ENCODE results near the gene GOLGA7B.
A peak's percentile ranks its signal among the peaks of the same experiment; 100 is the strongest.

Gene GOLGA7B

DNA sequence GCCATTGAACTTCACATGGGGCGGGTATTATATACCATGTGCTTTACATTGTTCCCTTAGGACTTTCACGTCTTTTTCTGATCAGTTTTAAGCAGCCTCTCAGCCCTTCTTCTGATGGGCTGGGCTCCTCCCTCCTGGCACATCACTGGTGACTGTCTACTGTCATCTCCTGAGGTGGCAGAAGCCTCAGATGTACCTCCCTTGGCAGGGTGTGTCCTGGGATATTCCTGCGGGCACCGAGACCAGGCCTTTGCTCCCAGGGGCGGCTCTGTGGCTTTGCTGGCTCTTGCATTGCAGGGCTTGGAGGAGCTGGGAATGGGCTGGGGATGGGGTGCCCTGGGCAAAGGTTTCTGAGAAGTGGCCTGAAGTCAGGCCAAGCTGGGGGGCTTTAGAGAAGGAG lies 34.6 kb upstream of the GOLGA7B start:
- H3K4me3 ChIP-seq: no peak overlapping the region

DNA sequence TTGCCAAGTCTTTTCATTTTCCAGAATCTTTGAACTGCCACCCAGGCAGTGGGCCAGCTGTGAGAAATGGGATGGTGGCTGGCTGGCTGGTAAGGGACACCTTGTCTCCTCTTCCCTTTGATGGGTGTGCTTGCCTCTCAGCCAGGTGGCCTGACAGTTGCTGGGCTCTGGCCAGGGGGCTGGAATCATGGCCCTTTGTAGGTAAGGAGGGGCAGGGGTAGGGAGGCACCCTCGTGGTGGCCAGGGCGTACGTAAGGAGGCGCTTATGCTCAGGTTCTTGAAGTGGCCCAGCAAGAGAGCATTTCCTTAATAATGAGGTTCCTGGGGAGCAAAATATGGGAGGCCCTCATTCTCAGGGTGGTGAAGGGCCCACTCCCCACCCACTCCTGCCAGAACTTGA lies 33.0 kb upstream of the GOLGA7B start:
- Histone ChIP-seq H3K4me3 (no peak overlapping the region), H3K9ac (no peak overlapping the region), H3K36me3 (no peaks in the 10 kb centered on the region), H3K4me2 (peak overlapping the region in 4 of 11 experiments; percentile 25 to 45 (median 35); a peak in 5 of 22 replicates), H3K27me3 (no peaks in the 10 kb centered on the region), H3K27ac (no peak overlapping the region), H3K4me1 (peaks cover 0 to 8% (median 2%) of the 10 kb centered on the region in 10 experiments; a peak in 6 of 20 replicates), H4K20me1 (no peaks in the 10 kb centered on the region; a peak in 1 of 22 replicates), H3K9me3 (replicated peaks in 1 of 11) (no peaks in the 10 kb centered on the region)
- TF ChIP-seq Cebpa-rat (IDR thresholded peaks at IDR 0.05): no peak

More for the DNA sequence above, 34.6 kb upstream of the GOLGA7B start:
- H3K36me3 ChIP-seq: no peaks in the 10 kb centered on the region
- peaks cover 0 to 8% (median 2%) of the 10 kb centered on the region in 10 experiments; a peak in 6 of 20 replicates for H3K4me1 ChIP-seq
- H3K27ac ChIP-seq: no peak overlapping the region
- H4K20me1 ChIP-seq: no peaks in the 10 kb centered on the region; a peak in 1 of 22 replicates
- no peak overlapping the region for H3K9ac ChIP-seq
- H3K4me2 ChIP-seq: no peak overlapping the region
- no peak for TF ChIP-seq Cebpa-rat (IDR thresholded peaks at IDR 0.05)
- H3K27me3 ChIP-seq: no peaks in the 10 kb centered on the region
- H3K9me3 ChIP-seq (replicated peaks in 1 of 11): no peaks in the 10 kb centered on the region

DNA sequence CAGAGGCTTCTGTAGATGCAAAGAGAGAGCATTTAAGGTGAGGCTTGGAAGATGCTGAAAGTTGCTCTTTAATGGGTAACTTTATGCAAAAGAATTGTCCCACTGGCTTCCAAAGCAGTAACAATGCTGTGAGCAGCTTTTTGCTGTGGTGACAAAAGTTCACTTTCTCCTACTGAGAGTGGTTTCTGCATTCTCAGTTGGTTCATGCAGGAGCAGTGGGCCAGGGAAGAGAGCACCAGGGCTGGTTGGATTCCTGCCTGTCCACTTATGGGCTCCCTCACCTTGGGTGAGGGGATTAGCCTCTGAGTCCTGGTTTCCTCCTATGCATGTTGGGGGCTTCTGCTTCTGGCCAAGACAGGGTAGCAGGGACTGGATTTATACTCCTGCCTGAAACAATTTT lies 31.1 kb upstream of the GOLGA7B start:
- H3K9ac ChIP-seq: no peak overlapping the region
- H3K36me3 ChIP-seq: no peaks in the 10 kb centered on the region
- no peak overlapping the region for H3K27ac ChIP-seq
- TF ChIP-seq Cebpa-rat (IDR thresholded peaks at IDR 0.05): no peak
- no peak overlapping the region for H3K4me2 ChIP-seq
- no peak overlapping the region for H3K4me3 ChIP-seq
- H3K4me1 ChIP-seq: peaks cover 0 to 8% (median 2%) of the 10 kb centered on the region in 10 experiments; a peak in 6 of 20 replicates
- no peaks in the 10 kb centered on the region for H3K27me3 ChIP-seq
- H4K20me1 ChIP-seq: no peaks in the 10 kb centered on the region; a peak in 1 of 22 replicates
- H3K9me3 ChIP-seq (replicated peaks in 1 of 11): no peaks in the 10 kb centered on the region

DNA sequence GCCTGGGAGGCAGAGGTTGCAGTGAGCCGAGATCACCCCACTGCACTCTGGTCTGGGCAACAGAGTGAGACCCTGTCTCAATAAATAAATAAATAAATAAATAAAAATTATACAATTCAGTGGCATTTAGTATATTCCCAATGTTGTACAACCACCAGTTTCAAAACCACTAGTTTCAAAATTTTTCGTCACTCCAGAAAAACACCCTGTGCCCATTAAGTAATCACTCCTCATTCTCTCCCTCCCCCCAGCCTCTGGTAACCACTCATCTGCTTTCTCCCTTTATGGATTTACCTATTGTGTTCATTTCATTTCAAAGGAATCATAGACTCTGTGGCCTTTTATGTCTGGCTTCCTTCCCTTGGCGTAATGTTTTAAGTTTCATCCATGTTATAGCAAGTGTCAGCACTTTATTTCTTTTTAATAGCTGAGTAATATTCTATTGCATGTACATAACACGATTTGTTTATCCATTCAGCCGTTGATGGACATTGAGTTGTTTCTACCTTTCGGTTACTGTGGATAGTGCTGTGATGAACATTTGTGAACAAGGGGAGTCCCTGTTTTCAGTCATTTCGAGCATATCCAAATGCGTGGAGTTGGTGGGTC lies 29.4 kb upstream of the GOLGA7B start:
- Histone ChIP-seq H3K4me1 (peaks cover 0 to 8% (median 2%) of the 10 kb centered on the region in 10 experiments; a peak in 6 of 20 replicates), H3K4me3 (no peak overlapping the region)
- no peak for TF ChIP-seq Cebpa-rat (IDR thresholded peaks at IDR 0.05)

DNA sequence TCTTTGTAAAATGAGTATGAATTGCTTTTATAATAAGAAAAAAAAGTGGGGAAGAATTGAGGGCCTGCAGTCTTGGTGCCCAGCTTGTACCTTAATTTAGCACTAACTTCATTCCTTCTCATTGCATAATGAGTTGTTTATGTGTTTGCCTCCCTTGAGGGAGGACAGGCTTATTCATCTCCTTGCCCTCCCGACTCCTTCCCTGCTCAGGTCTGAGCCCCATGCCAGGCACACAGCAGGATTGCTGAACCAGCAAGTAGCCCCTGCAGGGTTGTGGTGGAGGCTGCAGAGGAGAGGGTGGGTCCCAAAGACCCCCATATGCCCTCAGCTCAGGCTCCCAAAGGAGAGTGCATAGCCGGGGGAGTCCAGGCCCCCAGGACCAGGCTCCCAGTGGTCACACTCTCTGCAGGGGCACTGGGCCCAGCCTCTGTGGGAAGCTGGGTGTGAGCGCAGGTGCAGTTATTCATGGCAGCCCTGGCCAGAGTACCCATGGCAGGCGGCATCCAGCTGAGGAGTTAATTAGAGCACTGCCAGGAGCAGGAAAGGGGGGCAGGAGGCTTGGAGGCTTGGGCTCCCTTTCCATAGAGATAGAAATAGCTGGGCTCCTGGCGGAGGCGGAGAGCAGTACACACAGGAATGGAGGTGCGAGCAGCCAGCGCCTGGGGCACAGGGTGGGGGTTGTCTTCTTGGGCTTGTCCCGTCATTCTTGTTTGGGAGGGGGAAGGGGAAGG lies 28.2 kb upstream of the GOLGA7B start:
- Histone ChIP-seq H3K27me3 (no peaks in the 10 kb centered on the region), H3K9me3 (replicated peaks in 1 of 11) (no peaks in the 10 kb centered on the region), H3K36me3 (no peaks in the 10 kb centered on the region), H3K4me2 (no peak overlapping the region), H3K9ac (no peak overlapping the region), H3K4me3 (no peak overlapping the region), H3K27ac (no peak overlapping the region), H3K4me1 (peaks cover 0 to 8% (median 2%) of the 10 kb centered on the region in 10 experiments; a peak in 6 of 20 replicates), H4K20me1 (peaks cover 0 to 3% (median 0%) of the 10 kb centered on the region in 11 experiments; a peak in 2 of 22 replicates)
- no peak for TF ChIP-seq Cebpa-rat (IDR thresholded peaks at IDR 0.05)

More for the DNA sequence above, 29.4 kb upstream of the GOLGA7B start:
- Histone ChIP-seq H3K9me3 (replicated peaks in 1 of 11) (no peaks in the 10 kb centered on the region), H4K20me1 (no peaks in the 10 kb centered on the region; a peak in 1 of 22 replicates), H3K27me3 (no peaks in the 10 kb centered on the region), H3K36me3 (no peaks in the 10 kb centered on the region), H3K4me2 (no peak overlapping the region), H3K27ac (no peak overlapping the region), H3K9ac (no peak overlapping the region)

DNA sequence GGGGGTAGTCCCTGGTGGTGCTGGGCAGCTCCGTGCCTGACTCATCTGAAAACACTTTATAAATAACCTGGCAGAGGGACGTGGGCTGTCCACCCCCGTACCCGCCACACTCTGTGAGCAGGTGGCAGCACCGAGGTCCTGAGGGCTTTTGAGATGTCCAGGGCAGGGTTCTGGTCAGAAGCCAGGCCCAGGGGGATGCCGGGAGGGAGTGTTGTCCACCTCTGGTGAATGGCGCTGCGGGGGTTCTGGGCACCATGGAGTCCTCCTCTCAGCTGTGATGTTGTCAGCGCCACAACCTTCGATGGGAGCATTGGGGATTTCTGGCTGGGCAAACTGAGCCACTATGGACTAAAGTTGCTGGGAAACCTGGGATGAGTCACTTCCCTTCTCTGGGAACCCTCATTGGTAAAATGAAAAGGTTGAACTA lies 27.4 kb upstream of the GOLGA7B start:
- no peak overlapping the region for H3K4me2 ChIP-seq
- peaks cover 0 to 6% (median 0%) of the 10 kb centered on the region in 10 experiments; a peak in 2 of 20 replicates for H3K4me1 ChIP-seq
- no peaks in the 10 kb centered on the region for H3K27me3 ChIP-seq
- no peak overlapping the region for H3K9ac ChIP-seq
- no peaks in the 10 kb centered on the region for H3K9me3 ChIP-seq (replicated peaks in 1 of 11)
- H3K4me3 ChIP-seq: no peak overlapping the region
- no peaks in the 10 kb centered on the region for H3K36me3 ChIP-seq
- peaks cover 0 to 4% (median 0%) of the 10 kb centered on the region in 11 experiments; a peak in 2 of 22 replicates for H4K20me1 ChIP-seq
- TF ChIP-seq Cebpa-rat (IDR thresholded peaks at IDR 0.05): no peak
- H3K27ac ChIP-seq: no peak overlapping the region

DNA sequence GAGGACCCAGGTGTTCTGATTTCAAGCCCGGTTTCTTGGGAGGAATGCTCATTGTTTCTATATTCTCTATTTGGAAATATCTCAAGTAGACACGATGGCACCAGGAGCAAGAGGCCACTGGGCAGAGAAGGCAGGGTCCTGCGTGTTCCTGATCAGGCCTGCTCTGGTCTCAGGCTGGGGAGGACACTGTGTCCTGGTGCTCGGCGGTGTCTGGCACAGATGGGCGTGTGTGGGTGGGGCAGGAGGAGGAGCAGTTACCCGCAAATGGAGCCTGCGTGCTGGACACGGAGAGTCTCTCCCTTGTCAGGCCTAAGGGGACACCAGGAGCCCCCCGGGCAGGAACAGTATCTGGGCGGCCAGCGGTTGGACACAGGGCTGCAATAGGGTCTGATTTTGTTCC lies 25.9 kb upstream of the GOLGA7B start:
- Histone ChIP-seq H3K4me2 (no peak overlapping the region), H3K27ac (no peak overlapping the region), H3K4me3 (no peak overlapping the region), H3K9ac (no peak overlapping the region), H3K36me3 (no peaks in the 10 kb centered on the region), H3K27me3 (no peaks in the 10 kb centered on the region), H3K9me3 (replicated peaks in 1 of 11) (no peaks in the 10 kb centered on the region), H4K20me1 (peaks cover 0 to 10% (median 0%) of the 10 kb centered on the region in 11 experiments; a peak in 2 of 22 replicates), H3K4me1 (0 out of 20 replicates have a peak, but pooled peaks cover 0 to 6% (median 0%) of the 10 kb centered on the region in 10 experiments)
- TF ChIP-seq Cebpa-rat (IDR thresholded peaks at IDR 0.05): no peak

DNA sequence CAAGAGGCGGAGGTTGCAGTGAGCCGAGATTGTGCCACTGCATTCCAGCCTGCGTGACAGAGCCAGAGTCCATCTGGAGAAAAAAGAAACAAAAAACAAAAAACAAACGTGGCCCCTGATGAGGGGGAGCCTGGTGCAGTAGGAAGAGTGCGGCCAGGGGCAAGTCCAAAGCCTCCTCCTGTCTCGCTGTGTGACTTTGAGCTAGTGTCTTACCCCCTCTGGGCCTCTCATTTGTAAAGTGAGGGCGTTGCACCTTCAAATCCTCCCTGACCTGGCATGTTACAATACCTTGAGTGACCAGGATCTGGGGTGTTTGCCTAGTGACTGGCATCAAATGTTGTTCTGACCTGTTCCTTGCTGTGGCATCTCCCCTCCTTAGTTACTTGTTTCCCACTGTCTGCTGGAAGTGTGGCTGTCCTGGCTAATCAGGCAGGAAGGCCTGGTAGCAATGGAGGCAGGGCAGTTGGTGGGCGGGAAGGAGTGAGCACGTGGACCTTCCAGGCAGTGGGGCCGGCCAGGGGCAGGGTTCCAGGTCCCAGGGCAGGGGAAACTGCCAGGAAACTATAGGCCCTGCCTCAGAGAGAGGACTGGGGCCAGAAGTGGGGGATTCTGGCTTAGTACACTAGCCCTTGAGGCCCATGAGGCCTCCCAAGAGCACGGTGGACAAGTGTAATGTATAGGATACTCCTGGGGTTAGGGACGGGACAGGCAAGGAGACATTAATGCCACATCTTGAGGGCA lies 24.5 kb upstream of the GOLGA7B start:
- no peak overlapping the region for H3K4me3 ChIP-seq
- no peaks in the 10 kb centered on the region for H3K9me3 ChIP-seq (replicated peaks in 1 of 11)
- TF ChIP-seq Cebpa-rat (IDR thresholded peaks at IDR 0.05): no peak
- H3K4me2 ChIP-seq: no peak overlapping the region
- no peak overlapping the region for H3K9ac ChIP-seq
- H3K27ac ChIP-seq: no peak overlapping the region
- H3K27me3 ChIP-seq: no peaks in the 10 kb centered on the region
- H3K36me3 ChIP-seq: no peaks in the 10 kb centered on the region
- peaks cover 0 to 16% (median 0%) of the 10 kb centered on the region in 11 experiments; a peak in 2 of 22 replicates for H4K20me1 ChIP-seq
- 0 out of 20 replicates have a peak, but pooled peaks cover 0 to 6% (median 0%) of the 10 kb centered on the region in 10 experiments for H3K4me1 ChIP-seq

DNA sequence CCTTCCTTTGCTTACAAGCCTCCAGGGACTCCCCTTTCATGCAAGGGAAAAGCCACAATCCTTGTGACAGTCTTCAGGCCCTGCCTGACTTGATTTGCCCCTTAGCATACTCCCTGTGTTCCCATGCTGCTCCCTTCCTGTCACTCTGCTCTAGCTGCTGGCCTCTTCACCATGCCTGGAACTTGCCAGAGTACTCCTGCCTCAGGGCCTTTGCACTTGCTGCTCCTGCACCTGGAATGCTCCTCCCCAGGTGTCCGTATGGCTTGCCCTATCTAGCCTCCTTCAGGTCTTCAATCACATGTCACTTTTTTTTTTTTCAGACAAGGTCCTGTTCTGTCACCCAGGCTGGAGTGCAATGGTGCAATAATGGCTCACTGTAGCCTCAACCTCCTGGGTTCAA lies 22.8 kb upstream of the GOLGA7B start:
- no peaks in the 10 kb centered on the region for H3K9me3 ChIP-seq (replicated peaks in 1 of 11)
- no peak overlapping the region for H3K9ac ChIP-seq
- peaks cover 0 to 16% (median 0%) of the 10 kb centered on the region in 11 experiments; a peak in 2 of 22 replicates for H4K20me1 ChIP-seq
- H3K4me2 ChIP-seq: no peak overlapping the region
- no peak for TF ChIP-seq Cebpa-rat (IDR thresholded peaks at IDR 0.05)
- H3K4me3 ChIP-seq: no peak overlapping the region
- H3K27me3 ChIP-seq: no peaks in the 10 kb centered on the region
- H3K27ac ChIP-seq: no peak overlapping the region
- H3K36me3 ChIP-seq: no peaks in the 10 kb centered on the region
- H3K4me1 ChIP-seq: 0 out of 20 replicates have a peak, but pooled peaks cover 0 to 6% (median 0%) of the 10 kb centered on the region in 10 experiments
